Dermis microvascular lymphatic vessel endothelial cell (primary cell): ENCODE results near the gene BLZF1. TPM values are rescaled to one million over a fixed set of nuclear protein-coding genes. Genes with fewer than 3 reads are reported as not detected.
A peak's percentile ranks its signal among the peaks of the same experiment; 100 is the strongest.
"Not testable (repeated sequence)": the region's sequence is repeated elsewhere in the genome, so short reads cannot be mapped to it uniquely, and the experiment has no call there.

Experiments
- DNase-seq, 2 donors: peaks; one replicate each; pipeline versions ENCODE4 v3.0.0 to v3.0.0-alpha.2; 2010; ENCODE audit warnings: low read depth in 2 of 2
- total RNA-seq: library from RNA; depleted of rRNA; stranded (reverse); fragments of >200 nt; gene quantifications from 2 replicates; pipeline ENCODE4 v1.2.1, GENCODE V29; 2014

BLZF1 gene
- total RNA-seq, 1 donor from 2014 or later, result 12.2 TPM

DNA sequence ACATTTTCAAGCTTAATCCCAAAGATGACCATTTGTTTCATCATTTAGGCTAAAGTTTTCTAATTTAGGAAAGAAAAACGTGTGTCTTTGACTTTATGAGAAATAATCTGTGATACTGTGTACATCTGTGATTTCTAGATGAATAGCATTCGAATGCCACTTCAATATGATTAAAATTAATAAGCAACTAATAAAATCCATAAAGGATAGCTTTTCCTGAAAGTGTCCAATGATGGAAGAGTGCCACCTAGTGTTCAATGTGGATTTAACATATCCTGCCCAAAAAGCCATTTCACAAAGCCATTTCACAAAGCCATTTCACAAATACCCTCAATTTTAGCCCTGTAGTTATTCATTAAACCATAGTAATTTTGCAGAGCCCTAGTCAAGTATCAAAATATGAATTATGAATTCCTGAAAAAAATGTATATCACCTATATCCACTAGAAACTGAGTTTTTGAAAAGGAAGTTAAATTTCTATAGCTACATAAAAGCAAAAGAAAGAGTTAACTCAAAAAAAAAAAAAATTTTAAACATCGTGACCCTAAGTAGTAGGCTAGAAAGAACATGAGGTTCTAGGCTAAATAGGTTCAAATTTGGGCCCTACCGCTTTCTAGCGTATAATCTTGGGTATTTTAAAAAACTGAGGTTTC lies 19.5 kb upstream of the BLZF1 start:
- DNase-seq, result peak; percentile 62 to 66

DNA sequence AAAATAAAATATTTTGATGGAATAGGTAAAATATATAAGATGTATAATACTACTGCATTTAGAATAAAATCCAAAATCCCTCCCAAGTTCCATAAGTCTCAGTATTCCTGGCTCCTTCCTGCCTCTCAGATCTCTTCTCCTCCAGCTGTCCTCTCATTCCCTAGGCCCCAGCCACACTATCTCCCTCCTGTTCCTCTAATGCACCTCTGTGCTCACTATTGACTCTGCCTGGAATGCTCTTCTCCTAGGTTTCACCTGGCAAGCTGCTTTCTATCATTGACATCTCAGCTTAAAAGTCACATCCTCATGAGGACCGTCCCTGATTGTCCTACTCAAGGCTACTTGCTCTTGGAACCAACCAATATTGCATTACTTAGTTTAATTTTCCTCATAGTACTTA lies 7.6 kb upstream of the BLZF1 start:
- no peak for DNase-seq

DNA sequence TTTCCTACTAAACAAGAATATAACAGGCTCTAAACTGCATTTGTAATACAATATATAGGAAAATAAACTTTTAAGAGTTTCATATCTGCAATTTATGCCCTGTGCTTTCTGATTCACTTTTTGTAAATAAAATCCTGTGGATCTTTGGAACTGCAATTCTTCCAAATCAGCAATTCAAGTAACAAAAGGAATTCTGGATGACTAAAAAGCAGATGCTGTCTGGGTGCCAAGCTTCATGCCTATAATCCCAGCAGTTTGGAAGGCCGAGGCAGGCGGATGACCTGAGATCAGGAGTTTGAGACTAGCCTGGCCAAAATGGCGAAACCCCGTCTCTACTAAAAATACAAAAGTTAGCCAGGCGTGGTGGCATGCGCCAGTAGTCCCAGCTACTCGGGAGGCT lies 6.7 kb upstream of the BLZF1 start:
- no peak for DNase-seq

DNA sequence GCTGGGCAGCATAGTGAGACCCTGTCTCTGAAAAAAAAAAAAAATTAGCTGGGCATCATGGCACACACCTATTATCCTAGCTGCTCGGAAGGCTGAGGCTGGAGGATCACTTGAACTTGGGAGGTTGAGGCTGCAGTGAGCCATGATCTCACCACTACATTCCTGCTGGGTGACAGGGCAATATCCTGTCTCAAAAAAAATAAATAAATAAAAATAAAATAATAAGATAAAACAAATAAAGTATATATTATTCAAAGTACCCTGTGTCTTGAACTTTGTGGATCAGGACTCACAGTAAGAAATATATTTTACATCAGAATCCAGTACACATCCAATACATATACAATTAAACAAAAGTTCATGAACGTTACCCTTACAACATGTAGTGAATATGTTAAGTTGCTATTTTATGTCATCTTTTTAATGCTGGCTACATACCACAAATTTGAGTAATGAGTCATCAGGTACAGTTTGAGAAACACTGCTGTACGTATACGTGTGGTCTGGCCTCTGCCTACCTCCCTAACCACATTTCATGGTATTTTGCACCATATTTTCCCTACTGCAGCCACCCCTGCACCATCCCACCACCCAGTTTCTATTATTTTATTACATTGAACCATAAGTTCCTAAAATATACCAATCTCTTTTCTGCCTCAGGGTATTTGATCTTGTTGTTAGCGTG lies 4.8 kb upstream of the BLZF1 start:
- DNase-seq, result peak in 1 of 2 donors; percentile 45

DNA sequence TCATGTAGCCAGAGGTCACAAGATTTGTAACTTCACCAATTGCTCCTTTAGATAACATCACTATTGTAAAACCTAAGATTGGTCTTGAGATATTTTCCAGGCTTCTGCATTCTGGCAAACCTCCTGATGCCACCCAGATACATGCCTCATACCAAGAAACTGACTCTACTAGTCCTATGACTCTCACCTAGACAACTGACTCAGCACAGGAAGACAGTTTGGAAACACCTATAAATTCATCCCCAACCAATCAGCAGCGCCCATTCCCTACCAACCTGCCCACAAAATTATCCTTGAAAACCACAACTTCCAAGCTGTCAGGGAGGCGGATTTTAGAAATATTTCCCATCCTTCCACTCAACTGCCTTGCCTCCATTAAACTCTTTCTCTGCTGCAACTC lies 3.0 kb upstream of the BLZF1 start:
- no peak for DNase-seq

DNA sequence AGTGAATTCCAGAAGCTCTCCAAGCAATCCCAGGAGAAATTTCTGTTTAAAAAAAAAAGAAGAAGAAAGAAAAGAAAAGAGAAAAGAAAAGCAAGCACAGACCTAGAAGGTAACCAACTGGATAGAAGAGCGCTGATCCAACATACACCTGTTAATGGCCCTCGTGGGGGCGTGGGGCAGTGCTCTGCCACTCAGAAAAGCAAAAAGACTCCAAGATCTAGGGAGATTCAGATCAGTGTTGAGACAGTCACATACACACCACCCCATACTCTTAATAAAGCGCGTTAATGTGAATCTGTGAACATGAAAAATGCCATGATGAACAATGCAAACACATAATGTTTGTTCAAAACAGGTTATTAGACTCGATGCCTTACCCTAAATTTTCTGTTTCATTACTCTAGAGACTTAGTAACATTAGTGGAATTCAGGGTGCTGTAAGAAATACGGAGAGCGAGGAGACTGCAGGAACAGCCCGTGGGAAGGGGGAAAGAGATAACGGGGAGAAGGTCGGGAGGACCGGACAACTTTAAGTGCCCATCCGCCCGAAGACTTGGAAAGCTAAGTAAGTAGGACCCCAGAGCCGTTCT lies 804 bp upstream of the BLZF1 start:
- DNase-seq, result no peak

DNA sequence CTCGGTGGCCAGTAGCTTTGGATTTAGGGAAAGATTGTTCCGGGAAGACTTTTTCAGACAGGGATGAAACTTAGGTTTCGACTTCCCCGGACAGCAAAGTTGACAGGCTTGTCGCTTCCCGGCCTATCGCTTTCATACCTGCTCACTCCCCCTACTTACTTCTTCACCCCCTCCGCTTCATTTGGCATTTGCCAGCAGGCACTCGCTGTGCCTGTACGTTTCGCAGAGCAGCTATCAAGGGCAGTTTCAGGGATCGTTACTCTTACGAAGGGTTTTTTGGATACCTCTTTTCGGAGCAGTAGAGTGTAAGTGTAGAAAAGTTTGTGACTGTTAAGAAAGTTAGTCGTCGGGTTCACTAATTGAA lies 393 bp downstream of the BLZF1 start:
- DNase-seq, result peak; percentile 5 to 32

DNA sequence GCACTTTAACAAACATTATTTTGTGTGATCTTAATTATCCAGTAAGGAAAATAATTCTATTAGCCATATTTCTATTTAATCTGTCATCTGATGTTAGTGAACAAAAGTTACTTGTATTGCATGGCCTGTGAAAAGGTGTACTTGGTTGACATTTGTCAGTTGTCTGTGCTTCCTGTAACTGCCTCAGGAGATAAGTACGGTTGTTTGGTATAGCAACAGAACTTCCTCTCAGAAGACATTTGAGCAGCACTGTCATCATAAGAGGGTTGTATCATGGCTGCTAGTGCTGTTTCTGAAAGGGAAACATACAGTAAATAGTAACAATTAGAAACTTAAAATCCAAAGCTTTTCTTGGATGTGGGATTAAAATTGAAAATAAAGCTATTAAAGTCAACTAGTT lies 3.4 kb downstream of the BLZF1 start:
- DNase-seq, result no peak

DNA sequence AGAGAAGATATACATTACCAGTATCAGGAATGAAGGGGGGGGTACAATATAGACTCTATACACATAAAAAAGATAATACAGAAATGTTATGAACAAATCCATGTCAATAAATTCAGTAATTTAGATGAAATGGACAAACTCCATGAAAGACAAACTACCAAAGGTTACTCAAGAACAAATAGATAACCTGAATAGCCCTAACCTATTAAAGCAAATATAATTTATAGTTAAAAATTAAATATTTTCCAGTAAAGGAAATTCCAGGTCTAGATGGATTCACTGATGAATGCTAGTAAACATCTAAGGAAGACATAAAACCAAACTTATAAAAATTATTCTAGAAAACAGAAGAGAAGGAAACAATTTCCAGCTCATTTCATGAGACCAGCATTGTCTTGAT lies 13.2 kb downstream of the BLZF1 start:
- no peak for DNase-seq

DNA sequence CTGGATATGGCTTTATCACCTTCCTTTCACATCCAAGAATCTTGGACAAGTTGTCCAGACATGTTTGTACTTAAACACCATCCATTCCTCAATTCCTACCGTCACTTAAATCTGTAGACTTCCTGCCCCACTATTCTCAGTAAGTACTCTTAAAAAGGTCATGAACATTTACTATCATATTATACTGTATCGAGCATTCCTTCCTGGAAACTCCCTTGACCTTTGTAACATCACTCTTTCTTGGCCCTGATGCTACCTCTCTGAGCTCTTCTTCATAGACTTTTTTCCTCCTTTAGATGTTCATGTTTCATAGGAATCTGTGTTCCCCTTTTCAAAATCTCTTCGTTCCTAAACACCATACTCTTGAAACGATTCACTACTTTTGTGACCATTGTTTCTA lies 15.5 kb downstream of the BLZF1 start:
- DNase-seq, result no peak

DNA sequence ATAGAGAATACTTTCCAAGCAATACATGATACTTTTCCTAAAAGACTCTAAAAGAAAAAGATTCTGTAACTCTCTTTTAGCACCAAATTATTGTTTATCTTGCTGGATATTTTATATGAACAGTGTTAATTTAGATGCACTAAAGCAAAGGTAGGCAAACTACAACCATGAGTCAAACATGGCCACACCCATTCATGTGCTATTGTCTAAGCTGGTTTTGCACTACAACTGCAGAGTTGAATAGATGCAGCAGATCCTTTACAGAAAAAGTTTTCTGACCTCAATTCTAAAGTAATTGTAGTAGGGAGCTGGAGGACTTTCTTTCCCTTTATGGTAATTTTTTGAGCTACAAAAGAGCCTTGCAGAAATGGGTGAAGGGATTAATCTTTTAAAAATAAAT lies 19.4 kb downstream of the BLZF1 start:
- no peak for DNase-seq

DNA sequence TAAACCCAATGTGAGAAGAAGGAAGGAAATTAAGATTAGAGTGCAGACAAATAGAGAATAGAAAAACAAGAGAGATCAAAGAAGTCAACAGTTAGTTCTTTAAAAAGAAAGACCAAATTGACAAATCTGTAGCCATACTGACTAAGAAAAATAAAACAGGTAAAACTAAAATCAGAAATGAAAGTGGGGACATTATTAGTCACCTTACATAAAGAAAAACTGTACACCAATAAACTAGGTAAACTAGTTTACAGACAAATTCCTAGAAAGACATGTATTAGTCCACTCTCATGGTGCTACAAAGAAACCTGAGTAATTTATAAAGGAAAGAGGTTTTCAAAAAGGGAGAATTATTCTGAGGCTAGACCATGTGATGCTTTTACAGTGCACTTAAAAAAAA lies 22.3 kb downstream of the BLZF1 start:
- DNase-seq, result no peak

DNA sequence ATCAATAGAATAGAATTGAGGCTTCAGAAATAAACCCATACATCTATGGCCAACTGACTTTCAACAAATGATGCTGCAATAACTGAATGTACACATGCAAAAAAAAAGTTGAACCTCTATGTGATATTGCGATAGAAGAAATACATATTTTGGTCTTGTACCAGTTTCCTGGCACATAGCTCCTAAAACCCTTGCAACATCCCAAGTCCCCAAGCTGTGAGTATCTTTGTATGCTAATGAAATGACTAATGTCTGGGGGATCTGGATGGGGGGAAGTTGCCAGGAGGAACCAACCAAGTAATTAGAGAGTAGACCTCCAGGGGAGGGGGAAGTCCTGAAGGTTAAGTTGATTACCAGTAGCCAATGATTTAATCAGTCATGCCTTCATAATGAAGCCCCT lies 24.4 kb downstream of the BLZF1 start:
- DNase-seq, result no peak

DNA sequence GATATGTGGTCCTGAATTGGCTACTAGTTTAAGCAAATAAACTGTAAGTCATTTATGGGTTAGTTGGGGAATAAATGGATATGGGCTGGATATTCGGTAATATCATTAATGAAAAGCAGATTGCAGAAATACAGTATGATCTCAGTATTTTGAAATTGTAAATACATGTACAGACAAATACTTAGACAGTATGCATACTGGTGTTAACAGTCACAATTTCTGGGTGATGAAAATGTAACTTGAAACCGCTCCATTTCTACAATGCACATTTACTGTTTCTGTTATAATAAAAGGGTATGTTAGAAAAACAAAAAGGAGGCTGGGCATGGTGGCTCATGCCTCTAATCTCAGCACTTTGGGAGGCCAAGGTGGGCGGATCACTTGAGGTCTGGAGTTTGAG lies 28.0 kb downstream of the BLZF1 start:
- DNase-seq, result no peak

DNA sequence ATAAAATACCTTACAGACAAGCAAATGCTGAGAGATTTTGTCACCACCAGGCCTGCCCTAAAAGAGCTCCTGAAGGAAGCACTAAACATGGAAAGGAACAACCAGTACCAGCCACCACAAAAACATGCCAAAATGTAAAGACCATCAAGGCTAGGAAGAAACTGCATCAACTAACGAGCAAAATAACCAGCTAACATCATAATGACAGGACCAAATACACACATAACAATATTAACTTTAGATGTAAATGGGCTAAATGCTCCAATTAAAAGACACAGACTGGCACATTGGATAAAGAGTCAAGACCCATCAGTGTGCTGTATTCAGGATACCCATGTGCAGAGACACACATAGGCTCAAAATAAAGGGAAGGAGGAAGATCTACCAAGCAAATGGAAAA lies 34.6 kb downstream of the BLZF1 start:
- not testable (repeated sequence) for DNase-seq

DNA sequence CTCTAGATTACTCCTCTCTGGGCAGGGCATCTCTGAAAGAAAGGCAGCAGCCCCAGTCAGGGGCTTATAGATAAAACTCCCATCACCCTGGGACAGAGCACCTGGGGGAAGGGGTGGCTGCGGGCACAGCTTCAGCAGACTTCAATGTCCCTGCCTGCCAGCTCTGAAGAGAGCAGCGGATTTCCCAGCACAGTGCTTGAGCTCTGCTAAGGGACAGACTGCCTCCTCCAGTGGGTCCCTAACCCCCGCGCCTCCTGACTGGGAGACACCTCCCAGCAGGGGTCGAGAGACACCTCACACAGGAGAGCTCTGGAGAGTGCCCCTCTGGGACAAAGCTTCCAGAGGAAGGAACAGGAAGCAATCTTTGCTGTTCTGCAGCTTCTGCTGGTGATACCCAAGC lies 40.3 kb downstream of the BLZF1 start:
- DNase-seq, result not testable (repeated sequence)

DNA sequence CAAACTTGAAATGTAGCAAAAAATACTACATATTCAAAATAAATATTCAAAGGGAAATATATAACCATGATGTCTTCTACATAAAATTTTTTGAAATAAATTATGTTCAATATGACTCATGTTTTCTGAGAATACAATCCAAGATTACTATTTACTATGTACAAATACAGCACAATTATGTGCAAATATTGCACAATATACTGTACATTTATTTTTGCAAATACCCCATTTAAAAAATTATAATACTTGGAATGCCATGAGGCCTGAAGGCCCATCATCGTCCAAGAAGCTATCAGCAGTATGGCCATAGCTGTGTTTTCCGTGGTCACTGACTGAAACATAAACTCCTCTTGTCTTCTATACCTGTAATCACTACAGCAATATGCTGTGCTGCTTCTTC lies 47.0 kb downstream of the BLZF1 start:
- no peak for DNase-seq

DNA sequence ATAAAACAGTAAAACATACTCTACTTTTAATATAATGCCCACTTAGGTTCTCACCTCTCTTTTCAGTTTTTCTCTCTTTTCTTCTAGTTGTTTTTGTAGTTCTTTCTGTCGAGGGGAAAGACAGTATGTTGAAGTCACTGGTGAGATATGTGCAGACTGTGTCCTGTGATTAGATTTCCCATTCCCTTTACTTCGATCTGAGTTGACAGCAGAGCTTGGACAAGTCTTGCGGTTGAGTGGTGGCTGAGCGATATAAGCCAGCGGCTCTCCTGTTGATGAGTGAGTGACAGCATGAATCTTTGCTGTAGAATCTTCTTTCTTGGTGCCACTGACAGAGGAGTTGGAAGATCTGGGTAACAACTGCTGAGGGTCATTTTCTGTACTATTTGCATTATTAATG lies 53.3 kb downstream of the BLZF1 start:
- no peak for DNase-seq

DNA sequence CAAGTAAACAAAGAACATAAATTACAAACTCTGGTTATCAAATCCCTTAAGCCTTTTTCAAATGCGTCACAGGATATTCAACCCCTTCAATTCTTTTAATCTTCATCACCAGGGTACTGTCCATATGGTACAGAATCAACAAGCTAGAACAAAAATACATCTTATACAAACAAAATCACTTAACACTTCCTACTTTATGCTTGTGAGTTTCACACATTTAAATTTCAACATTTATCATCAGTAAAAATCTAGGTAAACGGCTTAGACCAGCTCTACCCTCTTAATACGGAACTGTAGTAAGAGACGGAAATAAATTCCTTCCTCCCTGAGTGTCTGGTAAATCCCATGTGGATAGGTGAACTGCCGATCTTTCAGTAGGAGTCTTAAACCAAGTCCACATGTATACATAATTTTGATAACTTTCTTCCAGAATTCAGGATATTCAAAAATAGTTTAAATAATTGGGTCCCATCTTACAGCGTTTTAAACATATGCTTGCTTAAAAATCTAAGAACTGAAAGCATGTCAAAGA lies 58.2 kb downstream of the BLZF1 start:
- DNase-seq, result no peak

DNA sequence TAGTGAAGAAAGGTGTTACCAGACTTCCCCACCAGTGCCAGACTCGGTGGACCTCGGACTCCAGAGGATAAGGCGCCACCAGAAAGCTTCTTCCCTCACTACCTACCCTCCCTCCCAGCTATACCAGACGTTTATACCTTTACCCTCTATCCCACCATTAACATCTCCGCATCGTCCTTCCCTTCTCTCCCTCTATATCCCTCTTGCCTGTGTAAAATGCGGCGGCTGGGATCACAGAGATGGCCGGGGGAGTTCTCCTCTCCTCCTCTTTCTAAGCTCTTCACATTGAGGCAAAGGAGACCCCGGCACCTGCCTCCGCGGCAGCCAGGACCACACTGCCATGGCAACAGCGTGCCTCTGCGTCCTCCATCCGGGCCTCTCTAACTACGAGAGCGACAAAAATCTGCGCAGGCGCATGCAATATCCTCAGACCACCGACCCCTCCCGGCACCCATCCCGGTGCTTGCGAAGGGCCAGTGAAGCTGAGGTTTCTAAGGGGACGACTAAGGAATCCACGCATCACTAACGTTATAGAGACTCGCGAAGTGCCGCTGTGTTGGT lies 59.2 kb downstream of the BLZF1 start, which contains the start of gene CCDC181:
TSS of gene CCDC181 (minus strand) at position 394 of the 561 bp plus-strand sequence. CDS start 2,547 bp downstream, outside the sequence.
- peak in 1 of 2 donors; percentile 2 for DNase-seq
